ENCODE results near the gene USP3.

- no peak for TF ChIP-seq EZH2 (IDR thresholded peaks at IDR 0.05; ENCODE audit: insufficient read depth, poor library complexity, severe bottlenecking)
- no peak for TF ChIP-seq EZH2phosphoT487 (IDR thresholded peaks at IDR 0.05; ENCODE audit: insufficient read depth, low read depth)
Observed at GRCh38 chr15:63458794-63459395, 45.5 kb upstream of the USP3 start.

Data from GM23248 (cell line).